Pons (tissue), 1 donor: ENCODE data around the gene IRF2BP1.
"Not testable (repeated sequence)": the region's sequence is repeated elsewhere in the genome, so short reads cannot be mapped to it uniquely, and the experiment has no call there.

Experiments used
- DNase-seq: peaks from one replicate; pipeline ENCODE4 v3.0.0-alpha.2; 2016; ENCODE audit warnings: low spot score

The IRF2BP1 gene

GRCh38 chr19:45901912-45902650 lies 16.1 kb upstream of the IRF2BP1 start, which contains the start of gene MYPOP:
TSS of gene MYPOP (minus strand) at chr19:45902613. CDS start at chr19:45901773, 840 bp downstream.
- DNase-seq = no peak

- no peak for DNase-seq
Measured at GRCh38 chr19:45901432-45901911, 15.5 kb upstream of the IRF2BP1 start.

- no peak for DNase-seq
Measured at GRCh38 chr19:45900738-45901431, 14.9 kb upstream of the IRF2BP1 start.

- DNase-seq = no peak
Measured at GRCh38 chr19:45899919-45900589, 14.1 kb upstream of the IRF2BP1 start.

- no peak for DNase-seq
Measured at GRCh38 chr19:45899253-45899652, 13.3 kb upstream of the IRF2BP1 start.

- no peak for DNase-seq
Measured at GRCh38 chr19:45897261-45897812, 11.4 kb upstream of the IRF2BP1 start.

GRCh38 chr19:45895983-45896599 lies 10.2 kb upstream of the IRF2BP1 start:
- not testable (repeated sequence) for DNase-seq

GRCh38 chr19:45895519-45895972 lies 9.6 kb upstream of the IRF2BP1 start:
- peak; percentile 66 for DNase-seq

- no peak for DNase-seq
Measured at GRCh38 chr19:45890877-45891276, 4.9 kb upstream of the IRF2BP1 start.

- DNase-seq = no peak
Measured at GRCh38 chr19:45889210-45889885, 3.4 kb upstream of the IRF2BP1 start.

- no peak for DNase-seq
Measured at GRCh38 chr19:45887200-45887710, 1.3 kb upstream of the IRF2BP1 start.

GRCh38 chr19:45886427-45887199 lies 672 bp upstream of the IRF2BP1 start:
- DNase-seq = peak; percentile 94

- no peak for DNase-seq
Measured at GRCh38 chr19:45884682-45885555, 1.0 kb downstream of the IRF2BP1 start.

GRCh38 chr19:45883881-45884681 lies 1.9 kb downstream of the IRF2BP1 start:
- DNase-seq = no peak

- no peak for DNase-seq
Measured at GRCh38 chr19:45883586-45883880, 2.4 kb downstream of the IRF2BP1 start.

- peak; percentile 24 for DNase-seq
Measured at GRCh38 chr19:45882652-45883585, 3.0 kb downstream of the IRF2BP1 start.

- DNase-seq = no peak
Measured at GRCh38 chr19:45881909-45882528, 3.9 kb downstream of the IRF2BP1 start.
